ENCODE data around the gene FHL1. TPM values are rescaled to one million over a fixed set of nuclear protein-coding genes. Genes with fewer than 3 reads are reported as not detected.
"Not testable (repeated sequence)": the region's sequence is repeated elsewhere in the genome, so short reads cannot be mapped to it uniquely, and the experiment has no call there.

Gene FHL1
- total RNA-seq (ENCODE audit: low replicate concordance), result 41.9 and 98.1 TPM in 2 replicates

- no peak for DNase-seq (ENCODE audit: low read depth)
- H3K4me3 ChIP-seq (ENCODE audit: low read depth, low read length), result peak within 1 kb of the TSS; percentile 58
- no peak for TF ChIP-seq CTCF (IDR thresholded peaks at IDR 0.05; ENCODE audit: insufficient read depth, low read length)
Observed at GRCh38 chrX:136147315-136147901, at the start of gene FHL1. FHL1 (plus strand) TSS chrX:136147533.

GRCh38 chrX:136097871-136098805, 49.2 kb upstream of the FHL1 start:
- H3K4me3 ChIP-seq (ENCODE audit: low read depth, low read length), result no peak overlapping the region
- no peak for TF ChIP-seq CTCF (IDR thresholded peaks at IDR 0.05; ENCODE audit: insufficient read depth, low read length)
- DNase-seq (ENCODE audit: low read depth), result no peak

GRCh38 chrX:136104936-136105335, 42.4 kb upstream of the FHL1 start:
- H3K4me3 ChIP-seq (ENCODE audit: low read depth, low read length), result no peak overlapping the region
- TF ChIP-seq CTCF (IDR thresholded peaks at IDR 0.05; ENCODE audit: insufficient read depth, low read length), result no peak
- no peak for DNase-seq (ENCODE audit: low read depth)

GRCh38 chrX:136106920-136107528, 40.3 kb upstream of the FHL1 start:
- no peak overlapping the region for H3K4me3 ChIP-seq (ENCODE audit: low read depth, low read length)
- no peak for TF ChIP-seq CTCF (IDR thresholded peaks at IDR 0.05; ENCODE audit: insufficient read depth, low read length)
- DNase-seq (ENCODE audit: low read depth), result no peak

- not testable (repeated sequence) for H3K4me3 ChIP-seq (ENCODE audit: low read depth, low read length); DNase-seq (ENCODE audit: low read depth)
Observed at GRCh38 chrX:136108905-136109304, 38.4 kb upstream of the FHL1 start.

- no peak overlapping the region for H3K4me3 ChIP-seq (ENCODE audit: low read depth, low read length)
- TF ChIP-seq CTCF (IDR thresholded peaks at IDR 0.05; ENCODE audit: insufficient read depth, low read length), result no peak
- no peak for DNase-seq (ENCODE audit: low read depth)
Observed at GRCh38 chrX:136112286-136112685, 35.0 kb upstream of the FHL1 start.

- H3K4me3 ChIP-seq (ENCODE audit: low read depth, low read length), result no peak overlapping the region
- no peak for TF ChIP-seq CTCF (IDR thresholded peaks at IDR 0.05; ENCODE audit: insufficient read depth, low read length)
- no peak for DNase-seq (ENCODE audit: low read depth)
Observed at GRCh38 chrX:136112778-136113177, 34.6 kb upstream of the FHL1 start.
